Measurements from ENCODE around the gene GATA2.

Gene GATA2

DNA sequence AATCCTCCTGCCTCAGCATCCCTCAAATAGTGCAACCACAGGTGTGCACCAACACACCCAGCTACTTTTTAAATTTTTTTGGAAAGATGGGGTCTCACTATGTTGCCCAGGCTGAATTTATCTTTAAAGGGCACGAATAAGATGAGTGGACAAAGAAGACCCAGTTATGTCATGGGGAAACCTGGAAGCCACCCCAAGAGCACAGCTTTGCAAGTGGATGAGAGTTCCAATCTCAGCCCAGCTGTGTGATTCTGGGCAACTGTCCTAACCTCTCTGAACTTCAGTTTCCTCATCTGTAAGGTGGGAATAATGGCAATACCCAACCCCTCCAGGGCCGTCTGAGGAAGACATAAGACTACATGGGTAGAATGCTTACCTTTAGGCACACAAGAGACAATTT lies 58.5 kb downstream of the GATA2 start:
- Histone ChIP-seq H3K4me3 (replicated peaks; ENCODE audit: insufficient read depth, low read length) (no peak overlapping the region), H3K27ac (replicated peaks) (no peak overlapping the region), H3K27me3 (ENCODE audit: insufficient read depth, poor library complexity, severe bottlenecking) (peaks cover 10% of the 10 kb centered on the region)
- TF ChIP-seq GABPA (IDR thresholded peaks at IDR 0.05; ENCODE audit: low read depth), result no peak
- TF ChIP-seq, protein P1, sequence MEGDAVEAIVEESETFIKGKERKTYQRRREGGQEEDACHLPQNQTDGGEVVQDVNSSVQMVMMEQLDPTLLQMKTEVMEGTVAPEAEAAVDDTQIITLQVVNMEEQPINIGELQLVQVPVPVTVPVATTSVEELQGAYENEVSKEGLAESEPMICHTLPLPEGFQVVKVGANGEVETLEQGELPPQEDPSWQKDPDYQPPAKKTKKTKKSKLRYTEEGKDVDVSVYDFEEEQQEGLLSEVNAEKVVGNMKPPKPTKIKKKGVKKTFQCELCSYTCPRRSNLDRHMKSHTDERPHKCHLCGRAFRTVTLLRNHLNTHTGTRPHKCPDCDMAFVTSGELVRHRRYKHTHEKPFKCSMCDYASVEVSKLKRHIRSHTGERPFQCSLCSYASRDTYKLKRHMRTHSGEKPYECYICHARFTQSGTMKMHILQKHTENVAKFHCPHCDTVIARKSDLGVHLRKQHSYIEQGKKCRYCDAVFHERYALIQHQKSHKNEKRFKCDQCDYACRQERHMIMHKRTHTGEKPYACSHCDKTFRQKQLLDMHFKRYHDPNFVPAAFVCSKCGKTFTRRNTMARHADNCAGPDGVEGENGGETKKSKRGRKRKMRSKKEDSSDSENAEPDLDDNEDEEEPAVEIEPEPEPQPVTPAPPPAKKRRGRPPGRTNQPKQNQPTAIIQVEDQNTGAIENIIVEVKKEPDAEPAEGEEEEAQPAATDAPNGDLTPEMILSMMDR (IDR thresholded peaks at IDR 0.05; ENCODE audit: insufficient read depth, low read length), result no peak
- no peak for TF ChIP-seq REST (IDR thresholded peaks at IDR 0.05; ENCODE audit: insufficient replicate concordance, low read depth)
- no peak for TF ChIP-seq POLR2AphosphoS5 (IDR thresholded peaks at IDR 0.05; ENCODE audit: low read depth)
- TF ChIP-seq SPI1 (IDR thresholded peaks at IDR 0.05; ENCODE audit: borderline replicate concordance, low read depth), result no peak
- no peak for DNase-seq (ENCODE audit: low read depth in 1 of 2, low spot score in 1 of 2)

DNA sequence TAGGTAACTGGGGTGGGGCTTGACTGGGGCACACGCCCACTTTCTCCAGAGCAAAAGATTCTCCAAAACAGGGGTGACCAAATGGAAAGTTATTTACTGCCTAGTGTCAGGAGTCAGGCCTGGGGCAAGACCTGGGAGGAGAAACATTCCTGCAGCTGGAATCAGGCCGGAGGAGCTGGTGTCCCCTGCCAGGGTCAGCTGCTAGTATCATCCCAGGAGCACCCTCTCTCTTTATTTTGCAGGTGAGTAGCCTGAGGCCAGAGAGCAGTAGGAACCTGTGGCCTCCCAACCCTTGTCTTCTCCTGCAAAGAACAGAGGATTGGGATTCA lies 59.2 kb downstream of the GATA2 start:
- DNase-seq (ENCODE audit: low read depth in 1 of 2, low spot score in 1 of 2), result no peak
- H3K27me3 ChIP-seq (ENCODE audit: insufficient read depth, poor library complexity, severe bottlenecking), result peaks cover 10% of the 10 kb centered on the region
- no peak overlapping the region for H3K27ac ChIP-seq (replicated peaks)
- no peak for TF ChIP-seq REST (IDR thresholded peaks at IDR 0.05; ENCODE audit: insufficient replicate concordance, low read depth)
- no peak for TF ChIP-seq GABPA (IDR thresholded peaks at IDR 0.05; ENCODE audit: low read depth)
- no peak for TF ChIP-seq POLR2AphosphoS5 (IDR thresholded peaks at IDR 0.05; ENCODE audit: low read depth)
- no peak for TF ChIP-seq SPI1 (IDR thresholded peaks at IDR 0.05; ENCODE audit: borderline replicate concordance, low read depth)
- TF ChIP-seq, protein P1 (IDR thresholded peaks at IDR 0.05; ENCODE audit: insufficient read depth, low read length), result no peak
- no peak overlapping the region for H3K4me3 ChIP-seq (replicated peaks; ENCODE audit: insufficient read depth, low read length)

- TF ChIP-seq, protein P1 (IDR thresholded peaks at IDR 0.05; ENCODE audit: insufficient read depth, low read length), result no peak
- TF ChIP-seq SPI1 (IDR thresholded peaks at IDR 0.05; ENCODE audit: borderline replicate concordance, low read depth) (no peak), GABPA (IDR thresholded peaks at IDR 0.05; ENCODE audit: low read depth) (no peak), REST (IDR thresholded peaks at IDR 0.05; ENCODE audit: insufficient replicate concordance, low read depth) (no peak), POLR2AphosphoS5 (IDR thresholded peaks at IDR 0.05; ENCODE audit: low read depth) (no peak)
- Histone ChIP-seq H3K4me3 (replicated peaks; ENCODE audit: insufficient read depth, low read length) (no peak overlapping the region), H3K27me3 (ENCODE audit: insufficient read depth, poor library complexity, severe bottlenecking) (peaks cover 10% of the 10 kb centered on the region), H3K27ac (replicated peaks) (no peak overlapping the region)
- DNase-seq (ENCODE audit: low read depth in 1 of 2, low spot score in 1 of 2), result no peak
Observed at GRCh38 chr3:128432971-128433836, 59.8 kb downstream of the GATA2 start.
